Activated CD4-positive, CD25-positive, alpha-beta regulatory T cell treated with anti-CD3 and anti-CD28 coated beads, Interleukin-2, amount 50 U/mL, for 16 hours (primary cell): ENCODE measurements around the gene LATS2.

Source experiments
- DNase-seq: peaks from one replicate; pipeline ENCODE4 v3.0.0-alpha.2; 2020; ENCODE audit warnings: low read depth, low spot score

Gene LATS2

DNA sequence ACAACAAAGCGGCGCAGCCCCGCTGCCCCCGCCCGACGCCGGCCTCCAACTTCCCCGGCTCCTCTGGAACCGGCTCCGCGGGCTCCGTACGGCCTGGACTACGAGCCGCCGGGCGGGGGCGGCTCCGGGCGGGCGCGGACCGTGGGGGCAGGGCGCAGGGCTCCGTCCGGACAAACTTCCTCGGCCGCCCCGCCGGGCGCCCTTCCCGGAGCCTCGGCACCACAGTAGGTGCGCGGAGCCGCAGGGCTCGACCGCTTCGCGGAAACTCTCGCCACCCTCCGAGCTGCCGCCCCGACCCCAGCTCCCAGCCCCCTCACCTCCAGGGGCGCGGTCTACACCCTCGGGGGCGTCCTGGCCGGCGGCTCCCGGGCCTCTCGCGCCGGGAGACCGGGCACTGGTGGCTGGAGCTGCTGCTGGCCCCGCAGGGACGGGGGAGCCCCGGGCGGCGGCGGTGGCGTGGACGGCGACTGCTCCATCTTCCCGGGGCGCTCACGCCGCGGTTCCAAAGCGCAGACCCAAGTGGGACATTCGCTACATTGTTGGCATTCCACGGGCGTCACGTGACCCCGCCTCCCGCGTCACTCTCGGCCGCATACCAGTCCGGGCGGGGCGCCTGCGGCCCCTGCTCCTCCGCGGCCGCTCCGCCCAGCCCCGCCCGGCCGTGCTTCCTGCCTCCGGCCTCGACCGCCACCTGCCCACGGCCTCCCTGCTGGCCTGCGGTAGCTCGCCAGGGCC lies at the start of gene LATS2:
TSS of gene LATS2 (minus strand) at position 558 of the 735 bp plus-strand sequence. CDS start 15,560 bp downstream, outside the sequence.
- DNase-seq, result no peak

DNA sequence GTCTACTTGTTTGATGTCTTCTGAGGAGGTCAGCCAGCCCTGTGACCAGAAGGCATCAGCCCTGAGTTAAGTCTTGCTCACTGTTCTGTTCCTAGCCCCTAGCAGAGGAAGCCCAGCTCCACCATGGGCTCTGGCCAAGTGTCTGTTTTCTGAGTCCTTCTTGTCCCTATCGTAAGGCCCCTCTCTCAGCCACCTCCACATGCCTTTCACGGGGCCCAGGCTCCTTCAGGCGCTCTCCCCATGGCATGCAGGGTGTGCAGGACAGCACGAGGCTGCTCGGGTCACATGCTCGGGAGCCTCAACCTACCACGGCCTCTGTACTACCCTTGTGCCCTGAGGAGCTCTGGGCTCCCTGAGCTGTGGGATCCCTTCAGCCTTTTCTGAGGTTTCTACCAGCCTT lies 47.8 kb upstream of the LATS2 start:
- DNase-seq, result no peak

DNA sequence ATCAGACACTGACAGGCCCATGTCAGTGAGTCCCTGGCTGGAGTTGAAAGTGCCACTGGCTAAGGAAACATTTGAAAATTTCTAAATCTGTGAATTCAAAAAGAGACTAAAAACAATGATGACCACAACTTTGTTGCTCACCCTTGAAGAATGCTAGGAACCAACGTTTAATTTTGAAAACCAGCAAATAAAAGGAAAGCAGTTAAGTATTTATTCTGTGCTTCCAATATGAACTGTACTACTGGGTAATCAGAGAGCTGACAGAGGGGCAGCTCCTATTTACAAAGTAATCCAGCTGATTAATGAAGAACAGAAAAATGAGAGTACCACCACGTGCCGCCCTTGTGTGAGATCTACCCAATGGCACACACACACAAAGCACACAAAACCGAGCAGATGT lies 44.7 kb upstream of the LATS2 start:
- DNase-seq, result no peak

DNA sequence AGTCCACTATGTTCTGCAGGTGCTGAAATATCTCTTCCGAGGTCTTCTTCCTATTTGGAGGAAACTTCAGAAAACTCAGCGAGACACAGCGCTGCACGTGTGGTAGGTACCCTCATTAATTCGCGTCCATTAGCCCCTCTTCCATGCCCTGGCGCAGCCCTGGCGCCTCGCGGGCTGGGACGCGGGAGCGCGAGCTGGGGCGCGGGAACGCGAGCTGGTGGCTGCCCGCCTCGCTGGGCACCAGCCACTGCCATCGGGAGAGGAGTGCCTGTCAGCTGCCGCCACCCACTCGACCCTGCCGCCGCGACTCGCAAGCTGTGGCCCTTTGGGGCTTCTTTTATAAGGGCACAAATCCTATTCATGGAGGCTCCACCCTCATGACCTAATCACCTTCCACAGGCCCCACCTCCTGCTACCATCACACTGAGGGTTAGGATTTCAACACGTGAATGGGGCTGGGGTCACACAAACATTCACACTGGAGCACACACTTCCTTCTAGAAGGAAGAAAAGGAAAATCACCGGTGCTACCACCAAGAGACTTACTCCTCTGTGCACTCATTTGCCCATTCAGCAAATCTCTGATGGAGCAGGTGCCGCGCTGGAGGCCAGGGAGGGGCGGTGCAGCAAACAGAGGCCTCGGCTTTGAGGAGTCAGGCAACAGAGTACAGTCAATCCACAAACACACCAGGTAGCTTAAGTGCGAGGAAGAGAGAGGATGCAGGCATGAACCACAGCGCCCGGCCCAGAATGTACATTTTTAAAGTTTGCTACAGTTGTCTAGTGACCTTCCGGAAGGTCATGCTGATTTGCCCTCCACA lies 43.0 kb upstream of the LATS2 start:
- DNase-seq, result no peak

DNA sequence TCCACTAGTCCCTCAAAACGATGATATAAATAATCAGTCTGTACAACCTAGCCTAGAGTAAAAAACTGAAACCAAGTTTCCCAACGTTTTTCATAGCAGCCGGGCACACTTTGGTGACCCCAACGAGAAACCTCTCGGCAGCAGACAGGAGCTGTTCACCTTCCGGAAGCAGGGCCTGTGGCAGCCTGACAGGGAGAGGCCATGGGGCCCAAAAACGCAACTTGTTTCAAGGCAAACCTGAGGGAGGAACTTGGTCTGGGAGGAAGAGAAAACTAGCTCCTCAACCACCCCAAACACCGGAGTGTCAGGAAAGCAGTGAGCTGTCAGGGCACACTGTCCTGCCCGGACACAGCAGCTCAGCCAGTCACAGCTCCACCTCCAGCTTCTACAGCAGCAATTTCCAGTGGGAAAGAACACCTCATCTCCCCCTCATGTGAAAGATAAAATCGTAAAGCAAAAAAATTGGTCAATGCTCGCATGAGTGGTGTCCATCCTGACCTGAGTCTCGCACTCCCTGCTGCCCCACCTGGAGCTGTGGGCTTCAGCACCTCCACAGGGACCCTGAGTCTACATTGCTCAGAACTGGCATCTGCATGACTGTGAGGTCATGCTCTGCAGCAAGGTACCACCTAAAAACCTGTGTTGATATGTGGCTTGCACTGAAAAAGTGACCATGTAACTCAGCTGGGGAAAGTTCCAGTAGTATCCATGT lies 40.6 kb upstream of the LATS2 start:
- no peak for DNase-seq

DNA sequence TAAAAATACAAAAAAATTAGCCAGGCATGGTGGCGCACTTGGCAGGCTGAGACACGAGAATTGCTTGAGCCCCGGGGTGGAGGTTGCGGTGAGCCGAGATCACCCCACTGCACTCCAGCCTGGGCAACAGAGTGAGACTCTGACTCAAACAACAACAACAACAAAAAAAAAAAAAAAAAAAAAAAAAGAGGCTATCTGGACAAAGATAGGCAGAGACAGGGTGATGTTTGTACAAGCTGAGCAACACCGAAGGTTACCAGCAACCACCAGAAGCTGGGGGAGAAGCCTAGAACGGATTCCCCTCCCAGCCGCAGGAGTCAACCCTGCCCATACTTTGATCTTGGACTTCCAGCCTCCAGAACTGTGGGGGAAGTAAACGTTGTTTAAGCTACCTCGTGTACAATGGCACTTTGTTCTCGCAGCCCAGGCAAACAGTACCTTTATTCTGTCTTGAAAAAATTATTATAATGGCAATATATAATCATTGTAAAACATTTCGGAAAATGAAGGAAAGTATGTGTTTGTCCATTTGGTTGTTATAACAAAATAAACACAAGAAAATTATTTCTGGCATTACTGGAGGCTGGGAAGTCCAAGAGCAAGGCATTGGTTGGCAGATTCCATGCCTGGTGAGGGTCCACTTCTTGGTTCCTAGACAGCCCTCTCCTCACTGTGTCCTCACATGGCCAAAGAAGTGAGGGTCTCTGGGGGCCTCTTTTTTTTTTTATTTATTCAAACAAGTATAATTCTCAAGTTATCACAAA lies 39.8 kb upstream of the LATS2 start:
- DNase-seq, result no peak

DNA sequence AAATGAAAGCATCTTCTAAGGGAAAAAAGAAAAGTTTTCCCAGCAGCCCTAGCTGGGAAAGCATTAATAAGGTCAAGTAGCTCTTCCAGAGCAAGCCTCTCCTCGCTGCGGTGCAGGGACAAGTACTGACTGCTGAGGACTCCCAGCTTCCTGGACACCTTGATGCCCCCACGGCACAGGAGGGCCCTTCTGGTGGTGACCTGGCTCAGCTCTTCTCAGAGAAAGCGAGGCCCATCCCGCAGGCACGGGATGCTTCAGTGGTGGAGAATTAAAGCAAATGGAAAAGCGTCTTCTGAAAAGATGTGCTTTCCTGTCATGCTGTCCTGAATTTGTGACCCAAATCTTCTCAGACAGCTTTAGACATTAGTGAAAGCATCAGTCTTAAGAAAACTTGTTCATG lies 38.8 kb upstream of the LATS2 start:
- DNase-seq, result no peak

DNA sequence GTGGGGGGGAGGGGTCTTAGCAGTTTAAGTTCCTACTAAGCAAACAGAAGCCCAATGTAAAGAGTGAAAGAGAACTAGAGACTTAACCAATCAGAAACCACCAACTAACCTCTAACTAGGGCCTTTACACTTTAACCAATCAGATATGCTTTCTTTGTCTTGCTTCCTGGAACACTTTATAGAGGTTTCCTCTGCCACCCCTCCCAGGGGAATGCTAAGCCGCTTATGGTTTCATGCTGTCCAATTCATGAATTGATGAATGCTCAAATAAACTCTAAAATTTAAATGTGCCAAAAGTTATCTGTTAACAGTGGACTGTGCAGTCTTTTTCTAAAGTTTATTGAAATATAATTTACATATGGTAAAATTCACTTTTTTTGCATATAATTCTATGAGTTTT lies 33.9 kb upstream of the LATS2 start:
- DNase-seq, result no peak

DNA sequence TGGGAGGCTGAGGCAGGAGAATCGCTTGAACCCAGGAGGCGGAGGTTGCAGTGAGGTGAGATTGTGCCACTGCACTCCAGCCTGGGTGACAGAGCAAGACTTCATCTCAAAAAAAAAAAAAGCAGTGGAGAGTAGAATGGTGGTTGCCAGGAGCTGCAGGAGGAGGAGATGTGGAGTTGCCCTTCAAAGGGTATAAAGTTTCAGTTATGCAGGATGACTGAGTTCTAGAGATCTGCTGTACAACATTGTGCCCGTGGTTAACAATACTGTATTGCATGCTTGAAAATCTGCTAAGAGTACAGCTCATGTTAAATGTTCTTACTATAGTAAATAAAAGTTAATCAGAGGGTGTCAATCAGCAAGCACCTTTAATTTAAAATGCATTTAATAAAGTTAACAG lies 28.4 kb upstream of the LATS2 start:
- no peak for DNase-seq

DNA sequence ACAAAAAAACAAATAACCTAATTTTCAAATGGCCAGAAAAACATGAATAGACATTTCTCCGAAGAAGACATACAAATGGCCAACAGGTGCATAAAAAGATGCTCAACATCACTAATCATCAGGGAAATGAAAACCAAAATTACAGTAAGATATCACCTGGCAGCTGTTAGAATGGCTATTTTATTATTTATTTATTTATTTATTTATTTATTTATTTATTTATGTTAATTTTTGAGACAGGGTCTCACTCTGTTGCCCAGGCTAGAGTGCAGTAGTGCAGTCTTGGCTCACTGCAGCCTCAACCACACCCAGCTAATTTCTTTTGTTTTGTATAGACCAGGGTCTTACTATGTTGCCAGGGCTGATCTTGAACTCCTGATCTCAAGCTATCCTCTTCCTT lies 27.1 kb upstream of the LATS2 start:
- DNase-seq, result no peak

DNA sequence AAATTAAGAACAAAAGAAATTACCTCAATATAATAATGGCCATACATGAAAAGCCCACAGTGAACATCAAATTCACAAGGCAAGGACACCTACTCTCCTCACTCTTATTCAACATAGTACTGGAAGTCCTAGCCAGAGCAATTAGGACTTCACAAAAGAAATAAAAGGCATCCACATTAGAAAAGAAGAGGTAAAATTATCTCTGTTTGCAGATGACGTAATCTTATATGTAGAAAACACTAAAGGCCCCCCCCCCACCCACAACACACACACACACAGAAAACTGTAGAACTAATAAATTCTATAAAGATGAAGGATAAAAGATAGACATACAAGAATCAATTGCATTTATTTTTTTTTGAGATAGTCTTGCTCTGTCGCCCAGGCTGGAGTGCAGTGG lies 25.5 kb upstream of the LATS2 start:
- DNase-seq, result no peak

DNA sequence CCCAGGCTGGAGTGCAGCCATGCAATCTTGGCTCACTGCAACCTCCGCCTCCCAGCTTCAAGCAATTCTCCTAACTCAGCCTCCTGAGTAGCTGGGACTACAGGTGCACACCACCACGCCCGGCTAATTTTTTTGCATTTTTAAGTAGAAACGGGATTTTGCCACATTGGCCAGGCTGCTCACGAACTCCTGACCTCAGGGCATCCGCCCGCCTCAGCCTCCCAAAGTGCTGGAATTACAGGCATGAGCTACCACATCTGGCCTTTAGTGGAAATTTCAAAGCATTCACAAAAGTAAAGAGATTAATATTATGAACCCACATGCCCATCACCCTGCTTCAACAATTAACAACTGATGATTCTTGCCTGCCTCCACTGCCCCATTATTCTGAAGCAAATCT lies 20.5 kb upstream of the LATS2 start:
- no peak for DNase-seq

DNA sequence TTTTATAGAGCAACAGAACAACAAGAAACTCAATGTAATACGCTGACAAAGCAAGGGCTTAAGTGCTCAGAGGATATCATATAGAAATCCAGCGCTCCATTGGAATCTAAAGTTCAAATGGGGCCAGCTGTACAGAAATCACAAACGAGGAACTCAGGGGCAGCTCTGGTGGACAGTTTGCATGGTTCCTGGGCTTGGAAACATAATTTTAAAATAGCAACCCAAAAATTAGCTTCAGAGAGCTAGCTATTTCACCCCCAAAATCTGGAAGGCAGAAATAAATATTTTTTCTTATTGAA lies 19.2 kb upstream of the LATS2 start:
- no peak for DNase-seq

DNA sequence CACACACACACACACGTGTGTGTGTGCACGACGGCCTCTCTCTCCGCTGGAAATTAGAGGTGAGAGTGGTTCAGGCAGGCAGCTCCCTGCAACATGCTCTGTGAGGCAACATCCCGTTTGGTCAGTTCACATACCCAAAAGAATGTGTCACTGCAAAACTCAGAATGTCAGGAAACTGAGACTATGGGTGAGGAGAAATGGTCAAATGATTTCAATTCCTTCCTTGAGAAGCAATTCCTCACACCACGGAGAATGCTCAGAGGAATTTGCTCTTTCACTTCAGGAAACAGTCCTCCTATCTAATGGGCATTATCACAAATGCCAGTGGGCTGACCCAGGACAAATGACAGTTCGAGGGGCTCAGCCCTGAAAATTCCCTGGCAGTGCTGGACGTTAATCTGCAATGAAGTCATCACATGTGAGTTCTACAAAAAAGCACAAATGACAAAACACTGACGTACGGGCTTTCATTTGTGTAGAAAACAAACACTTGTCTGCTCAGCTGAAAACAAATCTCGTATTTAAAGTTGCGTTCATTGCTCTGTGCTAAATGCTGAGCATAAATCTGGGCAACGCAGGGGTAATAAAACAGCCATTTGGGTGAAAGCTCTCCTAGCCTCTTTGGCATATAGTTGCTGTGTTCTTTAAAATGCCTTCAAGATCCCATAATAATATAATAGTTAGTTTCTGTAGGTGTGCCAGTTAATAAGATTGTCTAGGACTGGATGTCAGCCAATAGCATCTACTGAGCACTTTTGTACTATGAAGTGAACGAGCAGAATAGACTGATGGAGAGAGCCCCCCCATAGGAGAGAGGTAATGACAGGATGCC lies 18.6 kb upstream of the LATS2 start:
- no peak for DNase-seq

DNA sequence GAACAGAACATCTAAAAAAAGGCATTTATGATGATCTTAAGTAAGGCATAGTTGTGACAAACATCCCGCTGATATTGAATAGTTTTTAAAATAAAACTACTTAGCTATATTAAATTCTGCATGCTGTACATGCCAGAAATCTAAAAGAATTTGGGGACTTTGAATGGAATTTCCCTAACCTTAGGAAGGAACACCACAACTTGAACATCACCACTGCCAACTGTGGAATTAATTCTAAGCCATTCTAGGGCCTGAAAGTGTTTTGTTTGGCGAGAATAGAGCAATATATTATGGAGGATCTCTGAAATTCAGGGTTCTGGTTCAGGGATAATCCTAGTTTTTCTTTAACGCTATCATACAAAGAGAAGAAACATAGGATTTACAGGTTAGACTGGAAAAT lies 17.8 kb upstream of the LATS2 start:
- DNase-seq, result no peak

DNA sequence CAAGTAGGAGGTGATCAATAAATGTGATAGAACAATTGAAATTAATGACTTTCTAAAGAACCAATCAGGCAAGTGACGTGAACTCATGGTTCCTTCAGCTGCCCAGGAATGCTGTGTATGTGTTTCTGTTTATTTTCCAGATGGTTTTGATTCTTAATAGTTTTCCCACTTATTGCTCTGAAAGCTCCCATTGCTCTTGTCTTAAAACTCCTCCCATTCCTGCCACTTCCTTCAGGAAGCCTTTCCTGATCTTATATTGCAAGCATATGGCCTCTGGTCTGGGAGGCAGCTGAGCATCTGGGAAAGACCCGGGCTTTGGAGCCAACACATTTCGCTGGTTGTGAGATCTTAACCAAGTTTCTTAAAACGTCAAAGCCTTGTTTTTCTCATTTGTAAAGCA lies 17.1 kb upstream of the LATS2 start:
- DNase-seq, result no peak

DNA sequence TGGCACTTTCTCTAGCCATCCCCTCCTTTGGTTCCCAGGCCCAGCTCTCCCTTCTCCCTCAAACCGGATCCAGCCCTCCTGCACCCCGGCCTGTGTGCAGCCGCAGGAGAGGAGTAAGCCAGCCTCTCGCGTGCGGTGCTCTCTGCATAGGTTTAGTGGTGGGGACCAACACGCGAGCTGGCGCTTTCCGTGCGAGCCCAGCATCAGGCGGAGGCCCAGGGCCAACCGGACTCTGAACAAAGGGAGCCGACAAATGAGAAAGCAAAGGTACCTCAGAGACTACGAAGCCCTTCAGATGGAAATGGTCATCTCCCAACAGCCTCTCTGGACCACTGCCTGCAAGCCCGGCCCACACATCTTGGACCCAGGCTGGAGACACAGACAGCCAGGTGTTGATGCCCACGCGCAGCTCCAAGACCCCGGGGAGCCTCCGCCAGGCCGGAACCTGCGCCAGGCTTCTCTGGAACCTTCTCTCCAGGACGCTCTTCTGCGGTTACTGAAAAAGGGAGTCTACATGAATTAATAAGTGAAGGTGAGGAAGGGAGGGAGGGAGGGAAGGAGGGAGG lies 16.5 kb upstream of the LATS2 start:
- DNase-seq, result no peak

DNA sequence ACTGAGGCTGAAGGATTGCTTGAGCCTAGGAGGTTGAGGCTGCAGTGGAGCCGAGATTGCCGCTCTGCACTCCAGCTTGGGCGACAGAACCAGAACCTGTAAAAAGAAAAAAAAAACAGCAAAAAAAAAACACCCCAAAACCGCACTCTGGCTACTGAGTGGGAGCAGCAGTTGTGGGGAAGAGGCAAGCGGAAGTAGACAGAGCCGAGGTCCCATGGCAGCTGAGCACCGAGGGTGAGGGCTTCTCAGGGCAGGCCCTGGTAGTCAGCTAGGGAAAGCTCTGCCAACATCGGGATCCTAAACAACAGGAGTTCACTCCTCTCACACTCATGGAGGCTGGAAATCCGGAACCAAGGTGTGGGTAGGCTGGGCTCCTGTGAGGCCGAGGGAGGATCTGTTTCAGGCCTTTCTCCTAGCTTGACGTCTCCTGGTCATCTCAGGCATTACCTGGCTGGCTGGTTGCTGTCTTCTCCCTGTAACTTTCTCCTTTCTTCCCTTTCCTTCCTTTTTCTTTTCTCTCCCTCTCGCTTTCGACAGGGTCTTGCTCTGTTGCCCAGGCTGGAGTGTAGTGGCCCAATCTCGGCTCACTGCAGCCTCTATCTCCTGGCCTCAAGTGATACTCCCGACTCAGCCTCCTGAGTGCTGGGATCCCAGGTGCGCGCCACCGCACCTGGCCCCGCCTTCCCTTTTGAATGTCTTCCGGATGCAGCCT lies 15.8 kb upstream of the LATS2 start:
- no peak for DNase-seq

DNA sequence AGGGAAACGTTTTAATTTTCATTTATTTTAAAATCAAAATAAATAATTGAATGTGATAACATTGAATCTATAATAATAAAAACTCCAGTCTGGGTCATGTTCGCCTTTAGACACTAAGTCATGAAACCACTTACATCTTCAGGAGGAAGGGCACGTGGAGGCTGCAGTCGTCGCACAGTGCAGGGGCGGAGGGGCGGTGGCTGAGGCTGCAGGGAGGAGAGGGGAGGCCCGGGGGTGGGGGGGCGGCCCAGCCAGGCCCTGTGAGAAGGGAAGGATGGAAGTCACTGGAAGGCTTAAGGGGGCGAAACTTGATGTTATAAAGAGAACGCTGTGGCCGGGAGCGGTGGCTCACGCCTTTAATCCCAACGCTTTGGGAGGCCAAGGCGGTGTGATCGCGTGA lies 14.9 kb upstream of the LATS2 start:
- no peak for DNase-seq
